Keratinocyte (primary cell): ENCODE data around the gene MDH1B.

Experiments used
- EZH2 ChIP-seq: IDR thresholded peaks from one replicate; pipeline ENCODE4 v1.6.1; 2012; ENCODE audit warnings: inconsistent platforms, mild to moderate bottlenecking, low read length, moderate library complexity
- TF ChIP-seq, protein P1 (sequence below), 3 experiments: IDR thresholded peaks in 1 of 3; conservative IDR thresholded peaks in 1 of 3; optimal IDR thresholded peaks in 1 of 3; 2 replicates in 2 of 3; 3 replicates in 1 of 3; pipeline versions ENCODE3 to v1.5.1; 2011; ENCODE audit warnings: low read length in 3 of 3, mild to moderate bottlenecking in 3 of 3, moderate library complexity in 2 of 3, control low read depth in 1 of 3, inconsistent platforms in 1 of 3; ENCODE audit not compliant: insufficient read depth in 2 of 3; ENCODE audit errors: extremely low read depth in 1 of 3

DNA sequence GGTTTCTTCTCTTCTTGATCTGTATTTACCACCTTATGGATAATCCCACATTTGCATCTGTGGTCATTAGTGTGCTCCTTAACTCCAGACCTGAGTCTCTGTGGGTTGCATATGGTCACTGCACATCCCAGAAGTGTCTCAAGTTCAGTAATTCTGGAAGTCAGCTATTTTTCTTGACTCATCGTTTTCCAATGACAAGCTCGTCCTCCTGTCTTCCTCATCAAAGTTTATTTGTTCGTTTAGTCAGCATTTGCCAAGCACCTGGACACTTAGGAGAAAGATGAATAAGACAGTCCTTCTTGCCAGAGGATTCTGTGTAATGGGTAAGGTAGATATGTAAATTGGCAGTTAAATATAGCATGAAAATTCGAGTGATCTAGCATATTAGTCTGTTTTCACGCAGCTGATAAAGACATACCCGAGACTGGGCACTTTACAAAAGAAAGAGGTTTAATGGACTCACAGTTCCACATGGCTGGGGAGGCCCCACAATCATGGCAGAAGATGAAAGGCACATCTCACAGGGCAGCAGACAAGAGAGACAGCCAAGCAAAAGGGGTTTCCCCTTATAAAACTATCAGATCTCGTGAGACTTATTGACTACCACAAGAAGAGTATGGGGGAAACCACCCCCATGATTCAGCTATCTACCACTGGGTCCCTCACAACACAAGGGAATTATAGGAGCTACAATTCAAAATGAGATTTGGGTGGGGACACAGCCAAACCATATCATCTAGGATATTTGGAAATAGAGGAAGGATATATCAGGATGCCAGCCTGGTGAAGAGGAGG is 19.6 kb upstream of the MDH1B start:
- TF ChIP-seq, protein P1, sequence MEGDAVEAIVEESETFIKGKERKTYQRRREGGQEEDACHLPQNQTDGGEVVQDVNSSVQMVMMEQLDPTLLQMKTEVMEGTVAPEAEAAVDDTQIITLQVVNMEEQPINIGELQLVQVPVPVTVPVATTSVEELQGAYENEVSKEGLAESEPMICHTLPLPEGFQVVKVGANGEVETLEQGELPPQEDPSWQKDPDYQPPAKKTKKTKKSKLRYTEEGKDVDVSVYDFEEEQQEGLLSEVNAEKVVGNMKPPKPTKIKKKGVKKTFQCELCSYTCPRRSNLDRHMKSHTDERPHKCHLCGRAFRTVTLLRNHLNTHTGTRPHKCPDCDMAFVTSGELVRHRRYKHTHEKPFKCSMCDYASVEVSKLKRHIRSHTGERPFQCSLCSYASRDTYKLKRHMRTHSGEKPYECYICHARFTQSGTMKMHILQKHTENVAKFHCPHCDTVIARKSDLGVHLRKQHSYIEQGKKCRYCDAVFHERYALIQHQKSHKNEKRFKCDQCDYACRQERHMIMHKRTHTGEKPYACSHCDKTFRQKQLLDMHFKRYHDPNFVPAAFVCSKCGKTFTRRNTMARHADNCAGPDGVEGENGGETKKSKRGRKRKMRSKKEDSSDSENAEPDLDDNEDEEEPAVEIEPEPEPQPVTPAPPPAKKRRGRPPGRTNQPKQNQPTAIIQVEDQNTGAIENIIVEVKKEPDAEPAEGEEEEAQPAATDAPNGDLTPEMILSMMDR (optimal IDR thresholded peaks at IDR 0.05 in 1 of 3, IDR thresholded peaks at IDR 0.05 in 1 of 3, conservative IDR thresholded peaks at IDR 0.05 in 1 of 3; ENCODE audit: extremely low read depth in 1 of 3, insufficient read depth in 2 of 3, low read length in 3 of 3): no peak
- TF ChIP-seq EZH2: no peak
